ENCODE data around the gene EED.

DNA sequence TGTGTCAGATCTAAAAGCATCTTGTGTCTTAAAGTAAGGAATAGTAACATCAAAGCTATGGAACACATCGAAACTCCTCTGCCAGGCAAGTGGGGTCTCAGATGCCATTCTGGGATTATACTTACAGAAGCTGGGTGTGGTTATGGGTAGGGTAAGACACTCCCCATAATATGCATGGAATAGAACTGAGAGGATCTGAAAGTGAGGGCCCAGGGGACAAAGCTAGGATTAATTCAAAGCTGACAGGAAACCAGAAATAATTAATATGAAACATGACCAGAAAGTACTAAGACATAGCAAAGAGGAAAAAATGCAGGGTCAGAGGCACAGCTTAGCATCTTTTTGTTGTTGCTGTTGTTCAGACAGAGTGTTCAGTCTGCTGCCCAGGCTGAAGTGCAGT, 40.2 kb upstream of the EED start:
- TF ChIP-seq, protein P1, sequence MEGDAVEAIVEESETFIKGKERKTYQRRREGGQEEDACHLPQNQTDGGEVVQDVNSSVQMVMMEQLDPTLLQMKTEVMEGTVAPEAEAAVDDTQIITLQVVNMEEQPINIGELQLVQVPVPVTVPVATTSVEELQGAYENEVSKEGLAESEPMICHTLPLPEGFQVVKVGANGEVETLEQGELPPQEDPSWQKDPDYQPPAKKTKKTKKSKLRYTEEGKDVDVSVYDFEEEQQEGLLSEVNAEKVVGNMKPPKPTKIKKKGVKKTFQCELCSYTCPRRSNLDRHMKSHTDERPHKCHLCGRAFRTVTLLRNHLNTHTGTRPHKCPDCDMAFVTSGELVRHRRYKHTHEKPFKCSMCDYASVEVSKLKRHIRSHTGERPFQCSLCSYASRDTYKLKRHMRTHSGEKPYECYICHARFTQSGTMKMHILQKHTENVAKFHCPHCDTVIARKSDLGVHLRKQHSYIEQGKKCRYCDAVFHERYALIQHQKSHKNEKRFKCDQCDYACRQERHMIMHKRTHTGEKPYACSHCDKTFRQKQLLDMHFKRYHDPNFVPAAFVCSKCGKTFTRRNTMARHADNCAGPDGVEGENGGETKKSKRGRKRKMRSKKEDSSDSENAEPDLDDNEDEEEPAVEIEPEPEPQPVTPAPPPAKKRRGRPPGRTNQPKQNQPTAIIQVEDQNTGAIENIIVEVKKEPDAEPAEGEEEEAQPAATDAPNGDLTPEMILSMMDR (IDR thresholded peaks at IDR 0.05; ENCODE audit: low read depth, low read length, poor library complexity, severe bottlenecking): no peak
- TF ChIP-seq EZH2phosphoT487 (IDR thresholded peaks at IDR 0.05; ENCODE audit: borderline replicate concordance, low read length): no peak

Measured in DOHH2 (cell line).